HG03139 (cell line): ENCODE results near the gene HS3ST5.

ENCODE experiments used
- ATAC-seq: cut with Tn5 transposase; IDR thresholded peaks from one replicate; pipeline ENCODE4 v1.9.1; 2021; ENCODE audit not compliant: unreplicated experiment

Gene HS3ST5

GRCh38 chr6:114202389-114202788 is 140.4 kb downstream of the HS3ST5 start:
- ATAC-seq, result no peak

GRCh38 chr6:114200891-114201290 is 141.9 kb downstream of the HS3ST5 start:
- ATAC-seq, result no peak

GRCh38 chr6:114195631-114196403 is 147.0 kb downstream of the HS3ST5 start:
- no peak for ATAC-seq

- no peak for ATAC-seq
Observed at GRCh38 chr6:114195027-114195365, 147.8 kb downstream of the HS3ST5 start.

GRCh38 chr6:114194362-114195026 is 148.3 kb downstream of the HS3ST5 start:
- ATAC-seq, result no peak

GRCh38 chr6:114187563-114187962 is 155.3 kb downstream of the HS3ST5 start:
- ATAC-seq, result no peak

- ATAC-seq, result no peak
Observed at GRCh38 chr6:114181664-114182063, 161.2 kb downstream of the HS3ST5 start.

- ATAC-seq, result no peak
Observed at GRCh38 chr6:114179411-114179810, 163.4 kb downstream of the HS3ST5 start.

- no peak for ATAC-seq
Observed at GRCh38 chr6:114176726-114177125, 166.1 kb downstream of the HS3ST5 start.

- ATAC-seq, result no peak
Observed at GRCh38 chr6:114172576-114173260, 170.1 kb downstream of the HS3ST5 start.

GRCh38 chr6:114171473-114171872 is 171.3 kb downstream of the HS3ST5 start:
- no peak for ATAC-seq

GRCh38 chr6:114170958-114171387 is 171.8 kb downstream of the HS3ST5 start:
- ATAC-seq, result no peak

GRCh38 chr6:114170372-114170771 is 172.5 kb downstream of the HS3ST5 start:
- no peak for ATAC-seq

- no peak for ATAC-seq
Observed at GRCh38 chr6:114169763-114170162, 173.1 kb downstream of the HS3ST5 start.

GRCh38 chr6:114167583-114168576 is 174.9 kb downstream of the HS3ST5 start:
- no peak for ATAC-seq

GRCh38 chr6:114164207-114164606 is 178.6 kb downstream of the HS3ST5 start:
- no peak for ATAC-seq

GRCh38 chr6:114162691-114163347 is 180.0 kb downstream of the HS3ST5 start:
- no peak for ATAC-seq

- no peak for ATAC-seq
Observed at GRCh38 chr6:114160881-114161280, 181.9 kb downstream of the HS3ST5 start.

- ATAC-seq, result no peak
Observed at GRCh38 chr6:114159727-114160126, 183.1 kb downstream of the HS3ST5 start.
